Natural killer cell treated with Interleukin-12 subunit alpha and Interleukin-12 subunit beta and Interleukin-15 and Interleukin-18, amount 100 ng/mL, for 72 hours (primary cell): Measurements from ENCODE around the gene EDDM13. TPM values are rescaled to one million over a fixed set of nuclear protein-coding genes. Genes with fewer than 3 reads are reported as not detected.
"Not testable (repeated sequence)": the region's sequence is repeated elsewhere in the genome, so short reads cannot be mapped to it uniquely, and the experiment has no call there.

ENCODE experiments used
- ATAC-seq, 2 donors: fragments of 150-1000 bp; cut with Tn5 transposase in 1 of 2; sonication (Bioruptor Pico), chemical (Tn5 transposase) in 1 of 2; 2 replicates each; pipeline ENCODE4 v1.10.0; 2021
- DNase-seq: peaks from one replicate; pipeline ENCODE4 v3.0.0; 2022; ENCODE audit warnings: low spot score
- H3K27ac Mint-ChIP-seq, 2 donors: 1 replicate in 1 of 2; 2 replicates in 1 of 2; pipeline ENCODE4 v1.8.0; 2022; ENCODE audit warnings: mixed read lengths in 2 of 2, mild to moderate bottlenecking in 1 of 2, moderate library complexity in 1 of 2
- H3K27me3 Mint-ChIP-seq, 2 donors: 1 replicate in 1 of 2; 2 replicates in 1 of 2; pipeline ENCODE4 v1.8.0; 2022; ENCODE audit warnings: mixed read lengths in 2 of 2
- H3K36me3 Mint-ChIP-seq: one replicate; pipeline ENCODE4 v1.8.0; 2022; ENCODE audit warnings: mixed read lengths
- H3K4me1 Mint-ChIP-seq, 2 donors: 1 replicate in 1 of 2; 2 replicates in 1 of 2; pipeline ENCODE4 v1.8.0; 2022; ENCODE audit warnings: low read depth in 2 of 2, mixed read lengths in 2 of 2, mild to moderate bottlenecking in 1 of 2
- H3K4me3 Mint-ChIP-seq: one replicate; pipeline ENCODE4 v1.8.0; 2022; ENCODE audit warnings: mixed read lengths
- H3K9me3 Mint-ChIP-seq: 2 replicates; pipeline ENCODE4 v1.8.0; 2022; ENCODE audit warnings: mixed read lengths
- total RNA-seq, 2 donors: library from RNA; stranded (reverse); gene quantifications; one replicate each; pipeline ENCODE4 v1.2.3, GENCODE V29; 2022

Gene EDDM13
- total RNA-seq = 1 to 10 TPM; 1.8 to 4.2 TPM

DNA sequence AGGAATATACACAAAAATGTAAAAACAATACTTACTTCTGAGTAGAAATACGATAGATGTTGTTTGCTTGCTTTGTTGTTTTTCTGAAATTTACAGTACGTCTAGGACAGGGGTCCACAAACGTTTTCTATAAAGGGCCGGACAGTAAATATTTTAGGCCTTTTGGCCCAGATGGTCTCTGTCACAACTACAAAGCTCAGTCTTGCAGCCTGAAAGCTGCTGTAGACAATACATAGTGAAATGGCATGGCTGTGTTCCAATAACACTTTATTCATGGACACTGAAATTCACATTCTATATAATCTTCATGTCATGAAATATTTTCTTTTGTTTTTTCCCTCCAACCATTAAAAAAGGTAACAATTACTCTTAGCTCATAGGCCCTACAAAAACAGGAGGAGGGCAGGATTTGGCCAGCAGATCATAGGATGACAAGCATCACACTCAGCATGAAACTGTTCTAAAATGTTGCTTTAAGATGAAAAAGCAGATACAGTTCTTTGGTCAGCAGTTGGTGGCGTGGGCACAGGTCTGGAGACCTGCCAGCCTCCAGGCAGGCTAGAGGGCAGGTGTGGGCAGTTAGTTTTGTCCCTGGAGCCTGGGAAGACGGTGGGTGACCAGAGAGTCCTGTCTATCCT, at the start of gene EDDM13:
EDDM13 (plus strand) TSS at position 588 of the 638 bp plus-strand sequence. CDS start 87 bp downstream, outside the sequence.
- H3K4me3 Mint-ChIP-seq = no peak within 1 kb of the TSS
- peaks cover 4 to 7% of the 10 kb centered on the region in 2 donors for H3K4me1 Mint-ChIP-seq
- no peaks in the 10 kb centered on the region for H3K27me3 Mint-ChIP-seq
- no peaks in the 10 kb centered on the region for H3K9me3 Mint-ChIP-seq
- no peak within 1 kb of the TSS for H3K27ac Mint-ChIP-seq
- no peak for DNase-seq
- no peak for ATAC-seq
- no peaks in the 10 kb centered on the region for H3K36me3 Mint-ChIP-seq

- Mint-ChIP-seq H3K4me1 (peaks cover 0 to 2% of the 10 kb centered on the region in 2 donors), H3K27me3 (peaks cover 2 to 4% of the 10 kb centered on the region in 2 donors)
Measured at GRCh38 chr19:56222901-56223300, 49.6 kb upstream of the EDDM13 start.

GRCh38 chr19:56223481-56223880, 49.1 kb upstream of the EDDM13 start:
- no peak for ATAC-seq
- Mint-ChIP-seq H3K27me3 (no peaks in the 10 kb centered on the region), H3K9me3 (no peaks in the 10 kb centered on the region), H3K27ac (no peak overlapping the region), H3K4me3 (no peak overlapping the region), H3K36me3 (no peaks in the 10 kb centered on the region), H3K4me1 (no peaks in the 10 kb centered on the region)
- no peak for DNase-seq

More at GRCh38 chr19:56222901-56223300, 49.6 kb upstream of the EDDM13 start:
- H3K27ac Mint-ChIP-seq = no peak overlapping the region
- no peak overlapping the region for H3K4me3 Mint-ChIP-seq
- DNase-seq (no peak), ATAC-seq (no peak)
- H3K9me3 Mint-ChIP-seq = no peaks in the 10 kb centered on the region
- H3K36me3 Mint-ChIP-seq = no peaks in the 10 kb centered on the region

- Mint-ChIP-seq H3K4me3 (no peak overlapping the region), H3K4me1 (no peaks in the 10 kb centered on the region), H3K9me3 (no peaks in the 10 kb centered on the region), H3K27ac (no peak overlapping the region), H3K27me3 (no peaks in the 10 kb centered on the region), H3K36me3 (no peaks in the 10 kb centered on the region)
- ATAC-seq = no peak
- no peak for DNase-seq
Measured at GRCh38 chr19:56245121-56245740, 27.3 kb upstream of the EDDM13 start.

DNA sequence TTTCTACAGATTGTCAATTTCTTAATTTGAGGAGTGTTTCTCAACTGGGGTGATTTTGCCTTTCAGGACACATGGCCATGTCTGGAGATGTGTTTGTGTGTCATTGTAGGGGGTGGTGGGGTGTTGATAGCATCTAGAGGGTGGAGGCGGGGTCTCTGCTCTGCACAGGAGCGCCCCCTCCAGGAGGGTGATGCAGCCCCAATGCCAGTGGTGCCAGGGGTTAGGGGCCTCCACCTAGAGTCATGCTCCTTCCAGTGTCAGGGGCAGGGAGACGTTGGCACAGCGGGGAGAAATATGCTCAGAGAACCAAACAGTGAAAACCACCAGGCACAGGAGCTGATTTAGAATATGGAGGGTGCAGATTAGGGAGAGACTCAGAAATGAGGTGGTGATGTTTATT, 26.8 kb upstream of the EDDM13 start:
- H3K4me1 Mint-ChIP-seq, H3K27ac Mint-ChIP-seq: not testable (repeated sequence)
- peak in 1 of 2 donors; percentile 27 for ATAC-seq

DNA sequence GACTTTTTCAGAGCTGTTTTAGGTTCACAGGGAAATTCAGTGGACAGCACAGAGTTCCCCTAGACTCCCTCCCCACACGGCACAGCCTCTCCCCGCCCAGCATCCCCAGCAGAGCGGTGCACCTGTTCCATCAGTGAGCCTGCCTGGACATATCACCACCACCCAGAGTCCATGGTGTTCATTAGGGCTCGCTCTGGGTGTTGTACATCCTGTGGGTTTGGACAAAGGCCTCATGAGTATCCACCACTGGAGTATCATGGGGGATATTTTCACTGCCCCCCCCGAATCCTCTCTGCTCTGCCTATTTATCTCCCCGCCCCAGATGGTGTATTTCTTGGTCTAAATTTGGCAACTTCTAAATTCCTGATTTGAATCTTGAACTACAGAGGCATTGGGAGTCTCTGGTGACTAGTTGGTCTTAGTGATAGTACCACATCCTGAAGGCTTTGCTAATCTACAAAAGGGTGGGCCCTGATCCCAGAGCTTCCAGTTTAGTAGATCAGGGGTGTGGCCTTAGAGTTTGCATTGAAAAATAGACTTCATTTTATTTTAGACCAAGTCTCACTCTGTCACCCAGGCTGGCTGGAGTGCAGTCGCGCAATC, 23.7 kb upstream of the EDDM13 start:
- DNase-seq, H3K27ac Mint-ChIP-seq, H3K27me3 Mint-ChIP-seq, ATAC-seq, H3K4me1 Mint-ChIP-seq, H3K9me3 Mint-ChIP-seq, H3K4me3 Mint-ChIP-seq, H3K36me3 Mint-ChIP-seq: not testable (repeated sequence)

More for the DNA sequence above, 26.8 kb upstream of the EDDM13 start:
- not testable (repeated sequence) for H3K27me3 Mint-ChIP-seq, H3K9me3 Mint-ChIP-seq, H3K4me3 Mint-ChIP-seq, H3K36me3 Mint-ChIP-seq, DNase-seq

- H3K9me3 Mint-ChIP-seq = peaks cover 3% of the 10 kb centered on the region
- H3K4me3 Mint-ChIP-seq = no peak overlapping the region
- H3K27me3 Mint-ChIP-seq = no peaks in the 10 kb centered on the region
- no peak overlapping the region for H3K27ac Mint-ChIP-seq
- peaks cover 0 to 6% of the 10 kb centered on the region in 2 donors for H3K4me1 Mint-ChIP-seq
- H3K36me3 Mint-ChIP-seq = no peaks in the 10 kb centered on the region
- DNase-seq (peak; percentile 74), ATAC-seq (peak; percentile 73 to 83)
Measured at GRCh38 chr19:56252699-56253422, 19.7 kb upstream of the EDDM13 start.

DNA sequence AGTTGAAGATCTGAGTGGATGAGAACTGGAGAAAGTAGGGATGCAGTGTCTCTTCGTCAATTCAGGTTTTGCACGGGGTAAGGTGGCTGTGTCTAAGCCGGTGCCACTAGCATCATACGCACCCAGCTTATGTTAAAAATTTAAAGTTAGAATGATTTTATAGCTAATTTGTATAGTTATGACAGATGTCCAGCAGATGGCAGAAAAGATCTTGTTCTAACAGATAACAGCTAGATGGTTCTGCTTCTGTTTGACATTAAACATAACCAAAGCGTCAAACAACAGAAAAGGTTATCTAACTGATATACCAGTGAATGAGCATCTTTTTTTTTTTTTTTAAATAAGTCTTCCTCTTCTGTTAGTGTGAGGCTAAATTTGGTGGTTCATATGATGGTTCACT, 18.8 kb upstream of the EDDM13 start:
- H3K9me3 Mint-ChIP-seq = peaks cover 3% of the 10 kb centered on the region
- H3K4me3 Mint-ChIP-seq = no peak overlapping the region
- DNase-seq = no peak
- no peaks in the 10 kb centered on the region for H3K27me3 Mint-ChIP-seq
- no peaks in the 10 kb centered on the region for H3K36me3 Mint-ChIP-seq
- no peak overlapping the region for H3K27ac Mint-ChIP-seq
- no peak for ATAC-seq
- peaks cover 0 to 6% of the 10 kb centered on the region in 2 donors for H3K4me1 Mint-ChIP-seq

- Mint-ChIP-seq H3K4me3 (no peak overlapping the region), H3K9me3 (no peaks in the 10 kb centered on the region)
- ATAC-seq = no peak
Measured at GRCh38 chr19:56258272-56258671, 14.3 kb upstream of the EDDM13 start.

DNA sequence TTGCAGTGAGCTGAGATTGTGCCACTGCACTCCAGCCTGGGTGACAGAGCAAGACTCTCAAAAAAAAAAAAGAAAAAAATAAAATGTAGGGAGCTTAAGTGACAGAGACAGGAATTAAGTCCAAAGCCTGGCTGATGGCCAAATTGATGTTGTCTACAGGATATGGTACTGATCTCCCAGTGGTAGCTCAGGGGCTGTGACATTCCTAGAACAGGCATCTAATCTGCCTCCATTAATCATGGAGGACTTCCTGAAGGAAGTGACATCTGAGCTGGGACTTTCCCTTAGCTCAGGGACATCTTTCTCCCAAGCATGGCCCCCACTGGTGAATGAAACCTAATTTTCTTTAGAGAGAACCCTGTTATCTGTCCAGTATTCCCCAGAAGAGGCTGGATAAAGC, 11.4 kb upstream of the EDDM13 start:
- DNase-seq (no peak), ATAC-seq (no peak)
- no peaks in the 10 kb centered on the region for H3K9me3 Mint-ChIP-seq
- H3K4me3 Mint-ChIP-seq = no peak overlapping the region
- no peaks in the 10 kb centered on the region for H3K27me3 Mint-ChIP-seq
- H3K4me1 Mint-ChIP-seq = no peaks in the 10 kb centered on the region
- no peak overlapping the region for H3K27ac Mint-ChIP-seq
- no peaks in the 10 kb centered on the region for H3K36me3 Mint-ChIP-seq

More at GRCh38 chr19:56258272-56258671, 14.3 kb upstream of the EDDM13 start:
- Mint-ChIP-seq H3K36me3 (no peaks in the 10 kb centered on the region), H3K4me1 (peaks cover 0 to 1% of the 10 kb centered on the region in 2 donors), H3K27ac (no peak overlapping the region), H3K27me3 (no peaks in the 10 kb centered on the region)
- no peak for DNase-seq

GRCh38 chr19:56261932-56262331, 10.6 kb upstream of the EDDM13 start:
- ATAC-seq, H3K27me3 Mint-ChIP-seq, H3K4me1 Mint-ChIP-seq, H3K9me3 Mint-ChIP-seq, H3K36me3 Mint-ChIP-seq, H3K4me3 Mint-ChIP-seq, DNase-seq: not testable (repeated sequence)
- H3K27ac Mint-ChIP-seq = peak overlapping the region in 1 of 2 donors; percentile 39

DNA sequence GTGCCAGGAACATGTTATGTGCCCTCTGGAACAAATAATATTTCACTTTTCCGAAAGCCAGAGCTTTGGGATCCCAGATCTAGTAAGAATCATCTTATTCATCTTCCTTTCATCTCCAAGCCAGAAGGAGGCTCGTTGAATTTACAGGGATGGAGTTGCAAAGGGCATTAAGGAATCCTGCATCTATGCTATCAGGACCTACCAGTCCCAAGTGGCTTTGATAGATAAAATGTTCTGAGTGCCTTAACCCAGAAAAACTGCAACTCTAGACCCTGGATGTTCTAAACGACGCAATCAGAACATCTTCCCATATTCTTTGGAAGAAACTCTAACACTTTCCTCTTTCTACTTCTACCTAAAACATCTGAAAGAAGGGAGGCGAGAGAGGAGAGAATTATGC, 9.2 kb upstream of the EDDM13 start:
- Mint-ChIP-seq H3K36me3 (no peaks in the 10 kb centered on the region), H3K27ac (no peak overlapping the region), H3K27me3 (no peaks in the 10 kb centered on the region), H3K9me3 (no peaks in the 10 kb centered on the region), H3K4me1 (no peaks in the 10 kb centered on the region), H3K4me3 (no peak overlapping the region)
- no peak for ATAC-seq
- no peak for DNase-seq

DNA sequence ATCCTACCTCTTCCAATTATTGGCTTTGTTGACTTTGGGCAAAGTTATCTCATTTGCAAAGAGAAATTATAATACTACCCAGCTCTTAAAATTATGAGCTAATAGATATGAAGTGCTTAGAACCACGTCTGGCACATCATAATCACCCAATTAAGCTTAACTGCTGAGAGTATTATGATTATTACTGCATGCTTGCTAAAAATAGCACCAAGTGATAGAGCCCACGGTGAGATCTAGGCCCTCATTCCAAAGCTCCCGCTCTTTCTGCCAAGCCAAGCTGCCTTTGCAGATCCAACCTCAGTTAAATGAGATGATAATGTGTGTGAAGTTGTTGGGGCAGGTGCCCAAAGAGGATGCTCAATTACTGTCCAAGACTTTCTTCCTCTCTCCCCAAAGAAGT, 6.5 kb upstream of the EDDM13 start:
- ATAC-seq (no peak), DNase-seq (no peak)
- no peaks in the 10 kb centered on the region for H3K27me3 Mint-ChIP-seq
- peaks cover 4 to 7% of the 10 kb centered on the region in 2 donors for H3K4me1 Mint-ChIP-seq
- H3K27ac Mint-ChIP-seq = no peak overlapping the region
- no peaks in the 10 kb centered on the region for H3K9me3 Mint-ChIP-seq
- H3K36me3 Mint-ChIP-seq = no peaks in the 10 kb centered on the region
- H3K4me3 Mint-ChIP-seq = no peak overlapping the region

GRCh38 chr19:56269348-56269747, 3.2 kb upstream of the EDDM13 start:
- no peak overlapping the region for H3K4me3 Mint-ChIP-seq
- no peaks in the 10 kb centered on the region for H3K9me3 Mint-ChIP-seq
- H3K27ac Mint-ChIP-seq = no peak overlapping the region
- ATAC-seq = no peak
- peaks cover 4 to 7% of the 10 kb centered on the region in 2 donors for H3K4me1 Mint-ChIP-seq
- no peaks in the 10 kb centered on the region for H3K36me3 Mint-ChIP-seq
- H3K27me3 Mint-ChIP-seq = no peaks in the 10 kb centered on the region
- no peak for DNase-seq
